HG03469 (cell line): ENCODE measurements around the gene SAMD8.
"Not testable (repeated sequence)": the region's sequence is repeated elsewhere in the genome, so short reads cannot be mapped to it uniquely, and the experiment has no call there.

Source experiments
- ATAC-seq: cut with Tn5 transposase; IDR thresholded peaks from one replicate; pipeline ENCODE4 v1.9.1; 2021; ENCODE audit warnings: mild to moderate bottlenecking, moderate library complexity, moderate number of reproducible peaks; ENCODE audit not compliant: unreplicated experiment

The SAMD8 gene

GRCh38 chr10:75137533-75138438 lies 26.3 kb downstream of the SAMD8 start:
- no peak for ATAC-seq

- ATAC-seq, result no peak
These were observed 28.8 kb downstream of the SAMD8 start for GRCh38 chr10:75140246-75140645.

GRCh38 chr10:75143353-75143752 lies 31.9 kb downstream of the SAMD8 start:
- ATAC-seq, result no peak

- ATAC-seq, result no peak
These were observed 34.1 kb downstream of the SAMD8 start for GRCh38 chr10:75145590-75145989.

- ATAC-seq, result no peak
These were observed 35.3 kb downstream of the SAMD8 start for GRCh38 chr10:75146780-75147179.

- ATAC-seq, result no peak
These were observed 39.2 kb downstream of the SAMD8 start for GRCh38 chr10:75150656-75151055.

GRCh38 chr10:75159519-75159918 lies 48.1 kb downstream of the SAMD8 start:
- no peak for ATAC-seq

GRCh38 chr10:75165684-75166622 lies 54.5 kb downstream of the SAMD8 start:
- peak; percentile 89 for ATAC-seq

GRCh38 chr10:75166623-75166972 lies 55.1 kb downstream of the SAMD8 start:
- ATAC-seq, result peak; percentile 11

GRCh38 chr10:75168275-75168674 lies 56.8 kb downstream of the SAMD8 start:
- no peak for ATAC-seq

GRCh38 chr10:75170215-75170614 lies 58.8 kb downstream of the SAMD8 start:
- ATAC-seq, result no peak

- ATAC-seq, result no peak
These were observed 63.6 kb downstream of the SAMD8 start for GRCh38 chr10:75175046-75175445.

- no peak for ATAC-seq
These were observed 64.6 kb downstream of the SAMD8 start for GRCh38 chr10:75176046-75176445.

GRCh38 chr10:75176736-75177135 lies 65.3 kb downstream of the SAMD8 start:
- ATAC-seq, result no peak

- ATAC-seq, result no peak
These were observed 68.3 kb downstream of the SAMD8 start for GRCh38 chr10:75179657-75180177.

- no peak for ATAC-seq
These were observed 69.1 kb downstream of the SAMD8 start for GRCh38 chr10:75180592-75180991.

GRCh38 chr10:75181073-75181472 lies 69.6 kb downstream of the SAMD8 start:
- ATAC-seq, result no peak

- ATAC-seq, result no peak
These were observed 74.9 kb downstream of the SAMD8 start for GRCh38 chr10:75186310-75186709.

- ATAC-seq, result peak; percentile 60
These were observed 76.5 kb downstream of the SAMD8 start for GRCh38 chr10:75187961-75188426.

GRCh38 chr10:75188522-75188921 lies 77.1 kb downstream of the SAMD8 start:
- ATAC-seq, result not testable (repeated sequence)
